ENCODE results near the gene RAB25. TPM values are rescaled to one million over a fixed set of nuclear protein-coding genes. Genes with fewer than 3 reads are reported as not detected.

RAB25 gene
- total RNA-seq, 1 experiment from 2014 or later, result 141 TPM

DNA sequence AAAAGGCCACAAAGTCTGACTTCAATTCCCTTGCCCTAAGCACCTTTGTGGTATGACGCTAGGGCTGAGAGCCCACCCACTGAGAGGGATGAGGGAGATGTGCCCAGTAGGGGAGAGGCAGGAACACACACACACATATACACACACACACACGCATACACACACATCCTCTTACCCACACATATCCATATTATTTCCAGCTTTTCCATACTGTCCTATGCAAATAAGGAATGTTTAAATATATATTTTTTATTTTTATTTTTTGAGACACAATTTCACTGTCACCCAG is 3.0 kb downstream of the RAB25 start:
- no peak for DNase-seq
- H3K4me1 Mint-ChIP-seq (ENCODE audit: low read depth, unreplicated experiment), result peaks cover 8% of the 10 kb centered on the region
- no peak overlapping the region for H3K27ac Mint-ChIP-seq (ENCODE audit: unreplicated experiment)
- no peaks in the 10 kb centered on the region for H3K9me3 Mint-ChIP-seq (ENCODE audit: unreplicated experiment)
- no peaks in the 10 kb centered on the region for H3K27me3 Mint-ChIP-seq (ENCODE audit: insufficient read depth, unreplicated experiment)
- Histone ChIP-seq H3K27me3 (replicated peaks; ENCODE audit: control insufficient read depth, insufficient read depth, low read length) (no peaks in the 10 kb centered on the region), H3K9me3 (no peaks in the 10 kb centered on the region), H3K36me3 (ENCODE audit: control insufficient read depth, insufficient read depth, low read length) (peaks cover 3% of the 10 kb centered on the region; the same call in 1 of the 2 replicates), H3K4me1 (no peaks in the 10 kb centered on the region), H3K4me3 (ENCODE audit: low read depth, low read length) (no peak overlapping the region)
- ChIA-PET CTCF (interaction anchor here (0.5 to 0.6 kb wide), 4 partner anchors 44 to 322 kb away, joined by 3 to 4 read pairs (median 4); partner anchors contain the start of gene ARHGEF2), POLR2A (no interaction called here)
- intact Hi-C loops (cut with micrococcal nuclease; ENCODE audit: unreplicated experiment), result no loop called here
- TF ChIP-seq, protein P1, sequence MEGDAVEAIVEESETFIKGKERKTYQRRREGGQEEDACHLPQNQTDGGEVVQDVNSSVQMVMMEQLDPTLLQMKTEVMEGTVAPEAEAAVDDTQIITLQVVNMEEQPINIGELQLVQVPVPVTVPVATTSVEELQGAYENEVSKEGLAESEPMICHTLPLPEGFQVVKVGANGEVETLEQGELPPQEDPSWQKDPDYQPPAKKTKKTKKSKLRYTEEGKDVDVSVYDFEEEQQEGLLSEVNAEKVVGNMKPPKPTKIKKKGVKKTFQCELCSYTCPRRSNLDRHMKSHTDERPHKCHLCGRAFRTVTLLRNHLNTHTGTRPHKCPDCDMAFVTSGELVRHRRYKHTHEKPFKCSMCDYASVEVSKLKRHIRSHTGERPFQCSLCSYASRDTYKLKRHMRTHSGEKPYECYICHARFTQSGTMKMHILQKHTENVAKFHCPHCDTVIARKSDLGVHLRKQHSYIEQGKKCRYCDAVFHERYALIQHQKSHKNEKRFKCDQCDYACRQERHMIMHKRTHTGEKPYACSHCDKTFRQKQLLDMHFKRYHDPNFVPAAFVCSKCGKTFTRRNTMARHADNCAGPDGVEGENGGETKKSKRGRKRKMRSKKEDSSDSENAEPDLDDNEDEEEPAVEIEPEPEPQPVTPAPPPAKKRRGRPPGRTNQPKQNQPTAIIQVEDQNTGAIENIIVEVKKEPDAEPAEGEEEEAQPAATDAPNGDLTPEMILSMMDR (IDR thresholded peaks at IDR 0.05; ENCODE audit: insufficient read depth in 1 of 2, low read depth in 1 of 2, low read length in 1 of 2, severe bottlenecking in 1 of 2, unreplicated experiment in 1 of 2), result no peak
- peaks cover 59% of the 10 kb centered on the region for H3K36me3 Mint-ChIP-seq (ENCODE audit: insufficient read depth, unreplicated experiment)
- no peak overlapping the region for H3K4me3 Mint-ChIP-seq (ENCODE audit: unreplicated experiment)
- BruUV-seq (replicated peaks), result TSS peak; percentile 2

DNA sequence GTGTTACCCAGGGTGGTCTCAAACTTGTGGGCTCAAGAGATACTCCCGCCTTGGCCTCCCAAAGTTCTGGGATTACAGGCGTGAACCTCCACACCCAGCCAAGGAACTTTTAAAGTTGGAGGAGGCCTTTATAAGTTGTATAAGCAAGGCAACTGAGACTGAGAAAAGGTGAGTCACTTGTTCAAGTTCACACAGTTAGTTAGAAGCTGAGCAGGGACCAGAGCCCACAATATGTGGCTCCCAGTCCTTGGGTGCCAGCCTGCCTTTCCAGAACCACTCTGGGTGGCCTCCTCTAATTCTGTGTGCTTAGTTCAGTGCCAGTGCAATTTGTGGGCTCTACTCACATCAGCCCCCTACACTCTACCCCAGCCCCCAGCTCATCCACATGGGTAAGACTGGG is 3.7 kb downstream of the RAB25 start:
- peaks cover 8% of the 10 kb centered on the region for H3K4me1 Mint-ChIP-seq (ENCODE audit: low read depth, unreplicated experiment)
- POLR2A ChIA-PET, result no interaction called here
- no peaks in the 10 kb centered on the region for H3K4me1 ChIP-seq

DNA sequence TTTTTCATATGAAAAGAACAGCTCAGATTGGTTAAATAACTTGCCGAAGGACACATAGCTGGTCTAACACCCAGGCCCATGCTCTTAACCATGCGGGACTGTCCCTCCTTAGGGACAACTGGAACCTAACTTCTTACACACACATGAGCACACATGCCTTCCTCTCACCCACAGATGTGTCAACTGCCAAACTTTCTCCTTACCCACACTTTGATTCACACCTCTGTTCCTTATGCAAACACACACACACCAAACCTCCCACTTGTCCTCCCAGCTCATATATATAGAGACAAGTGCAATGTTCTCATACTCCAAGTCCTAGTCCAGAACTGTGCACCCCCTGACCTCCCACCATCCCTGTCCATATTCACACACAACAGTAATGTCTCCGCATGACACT is 4.3 kb downstream of the RAB25 start:
- H3K9me3 Mint-ChIP-seq (ENCODE audit: unreplicated experiment), result no peaks in the 10 kb centered on the region
- no peaks in the 10 kb centered on the region for H3K9me3 ChIP-seq
- H3K4me1 ChIP-seq, result no peaks in the 10 kb centered on the region
- no peak for DNase-seq
- peaks cover 8% of the 10 kb centered on the region for H3K4me1 Mint-ChIP-seq (ENCODE audit: low read depth, unreplicated experiment)
- H3K27ac Mint-ChIP-seq (ENCODE audit: unreplicated experiment), result no peak overlapping the region
- TF ChIP-seq, protein P1 (IDR thresholded peaks at IDR 0.05; ENCODE audit: insufficient read depth in 1 of 2, low read depth in 1 of 2, low read length in 1 of 2, severe bottlenecking in 1 of 2, unreplicated experiment in 1 of 2), result no peak
- H3K4me3 ChIP-seq (ENCODE audit: low read depth, low read length), result no peak overlapping the region
- POLR2A ChIA-PET, result no interaction called here
- intact Hi-C loops (cut with micrococcal nuclease; ENCODE audit: unreplicated experiment), result loop anchor here (5.0 kb wide), 1 partner anchor 58 kb away; no protein-coding TSS in a partner anchor
- BruUV-seq (replicated peaks), result no TSS peak
- CTCF ChIA-PET, result interaction anchor here (0.7 kb wide), 1 partner anchor 88 kb away, joined by 3 read pairs; no protein-coding TSS in a partner anchor
- peaks cover 3% of the 10 kb centered on the region; the same call in 1 of the 2 replicates for H3K36me3 ChIP-seq (ENCODE audit: control insufficient read depth, insufficient read depth, low read length)
- H3K27me3 ChIP-seq (replicated peaks; ENCODE audit: control insufficient read depth, insufficient read depth, low read length), result no peaks in the 10 kb centered on the region
- peaks cover 66% of the 10 kb centered on the region for H3K36me3 Mint-ChIP-seq (ENCODE audit: insufficient read depth, unreplicated experiment)
- H3K4me3 Mint-ChIP-seq (ENCODE audit: unreplicated experiment), result no peak overlapping the region
- H3K27me3 Mint-ChIP-seq (ENCODE audit: insufficient read depth, unreplicated experiment), result no peaks in the 10 kb centered on the region

More for the DNA sequence above, 3.7 kb downstream of the RAB25 start:
- Histone ChIP-seq H3K27me3 (replicated peaks; ENCODE audit: control insufficient read depth, insufficient read depth, low read length) (no peaks in the 10 kb centered on the region), H3K36me3 (ENCODE audit: control insufficient read depth, insufficient read depth, low read length) (peaks cover 3% of the 10 kb centered on the region; the same call in 1 of the 2 replicates), H3K4me3 (ENCODE audit: low read depth, low read length) (no peak overlapping the region), H3K9me3 (no peaks in the 10 kb centered on the region)
- no peak for DNase-seq
- Mint-ChIP-seq H3K27ac (ENCODE audit: unreplicated experiment) (no peak overlapping the region), H3K36me3 (ENCODE audit: insufficient read depth, unreplicated experiment) (peaks cover 63% of the 10 kb centered on the region), H3K27me3 (ENCODE audit: insufficient read depth, unreplicated experiment) (no peaks in the 10 kb centered on the region), H3K4me3 (ENCODE audit: unreplicated experiment) (no peak overlapping the region), H3K9me3 (ENCODE audit: unreplicated experiment) (no peaks in the 10 kb centered on the region)
- no TSS peak for BruUV-seq (replicated peaks)
- CTCF ChIA-PET, result interaction anchor here (0.6 kb wide), 1 partner anchor 45 kb away, joined by 3 read pairs; no protein-coding TSS in a partner anchor
- TF ChIP-seq, protein P1 (IDR thresholded peaks at IDR 0.05; ENCODE audit: insufficient read depth in 1 of 2, low read depth in 1 of 2, low read length in 1 of 2, severe bottlenecking in 1 of 2, unreplicated experiment in 1 of 2), result no peak
- intact Hi-C loops (cut with micrococcal nuclease; ENCODE audit: unreplicated experiment), result loop anchor here (5.0 kb wide), 1 partner anchor 57 kb away; no protein-coding TSS in a partner anchor

Data from Caco-2 (cell line).